Gastrocnemius medialis (tissue), 4 donors: Measurements from ENCODE around the gene NCAM2.

Source experiments
- POLR2A ChIP-seq, 2 donors: fragments of 450-650 bp; IDR thresholded peaks; one replicate each; pipeline ENCODE4 v1.6.1; 2017; ENCODE audit warnings: antibody characterized with exemption in 2 of 2, mild to moderate bottlenecking in 2 of 2, moderate library complexity in 2 of 2
- TF ChIP-seq, protein P1 (sequence below), 5 experiments: fragments of 450-650 bp in 3 of 5; fragments of 200-600 bp in 2 of 5; sonication (generic) in 2 of 5; IDR thresholded peaks in 4 of 5; conservative IDR thresholded peaks in 1 of 5; 1 replicate in 4 of 5; 2 replicates in 1 of 5; pipeline ENCODE4 v1.5.1; 2016 to 2019; ENCODE audit warnings: antibody characterized with exemption in 5 of 5, mild to moderate bottlenecking in 3 of 5, moderate library complexity in 3 of 5

DNA sequence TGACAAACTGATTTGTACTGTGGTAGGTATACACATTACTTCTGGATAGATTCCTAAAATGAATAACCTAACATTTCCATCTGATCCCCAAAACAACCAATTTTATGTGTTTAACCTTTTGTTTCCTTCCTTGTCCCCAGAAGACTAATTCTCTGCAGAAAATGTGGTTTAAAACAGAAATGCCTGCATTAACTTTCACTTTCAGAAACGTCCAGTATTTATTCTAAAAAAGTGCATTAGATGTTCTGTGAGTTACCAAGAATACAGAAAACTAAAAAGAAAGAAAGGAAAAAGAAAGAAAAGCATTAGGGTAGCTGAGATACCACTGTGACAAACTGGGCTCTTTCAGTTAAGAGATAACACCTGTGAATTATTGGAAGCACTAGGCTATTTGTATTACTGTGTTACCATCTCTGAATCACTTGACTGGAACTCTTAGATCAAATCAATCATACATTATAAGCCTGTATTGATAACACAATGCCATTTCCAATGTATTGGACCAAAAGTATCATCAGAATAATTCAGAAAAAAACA lies 177.7 kb downstream of the NCAM2 start:
- TF ChIP-seq, protein P1, sequence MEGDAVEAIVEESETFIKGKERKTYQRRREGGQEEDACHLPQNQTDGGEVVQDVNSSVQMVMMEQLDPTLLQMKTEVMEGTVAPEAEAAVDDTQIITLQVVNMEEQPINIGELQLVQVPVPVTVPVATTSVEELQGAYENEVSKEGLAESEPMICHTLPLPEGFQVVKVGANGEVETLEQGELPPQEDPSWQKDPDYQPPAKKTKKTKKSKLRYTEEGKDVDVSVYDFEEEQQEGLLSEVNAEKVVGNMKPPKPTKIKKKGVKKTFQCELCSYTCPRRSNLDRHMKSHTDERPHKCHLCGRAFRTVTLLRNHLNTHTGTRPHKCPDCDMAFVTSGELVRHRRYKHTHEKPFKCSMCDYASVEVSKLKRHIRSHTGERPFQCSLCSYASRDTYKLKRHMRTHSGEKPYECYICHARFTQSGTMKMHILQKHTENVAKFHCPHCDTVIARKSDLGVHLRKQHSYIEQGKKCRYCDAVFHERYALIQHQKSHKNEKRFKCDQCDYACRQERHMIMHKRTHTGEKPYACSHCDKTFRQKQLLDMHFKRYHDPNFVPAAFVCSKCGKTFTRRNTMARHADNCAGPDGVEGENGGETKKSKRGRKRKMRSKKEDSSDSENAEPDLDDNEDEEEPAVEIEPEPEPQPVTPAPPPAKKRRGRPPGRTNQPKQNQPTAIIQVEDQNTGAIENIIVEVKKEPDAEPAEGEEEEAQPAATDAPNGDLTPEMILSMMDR (IDR thresholded peaks at IDR 0.05 in 4 of 5, conservative IDR thresholded peaks at IDR 0.05 in 1 of 5) = no peak
- TF ChIP-seq POLR2A (IDR thresholded peaks at IDR 0.05) = no peak
